SK-N-SH treated with all-trans-retinoic acid at 6 μM for 48 hours (cell line): ENCODE data around the gene PSMB7.
A peak's percentile ranks its signal among the peaks of the same experiment; 100 is the strongest.

ENCODE experiments used
- ATAC-seq: fragments of 200-7000 bp; cut with Tn5 transposase; 3 replicates; pipeline ENCODE4 v1.9.1; 2020; ENCODE audit warnings: mild to moderate bottlenecking, moderate library complexity
- ARNTL ChIP-seq: fragments of 450-650 bp; formaldehyde crosslinking; IDR thresholded peaks from 2 replicates; pipeline ENCODE4 v1.5.0; 2020; ENCODE audit warnings: low read depth, mild to moderate bottlenecking, moderate library complexity, borderline replicate concordance
- BACH2 ChIP-seq: fragments of 250-450 bp; sonication (Bioruptor Pico); IDR thresholded peaks from 2 replicates; pipeline ENCODE4 v1.9.0; 2021; ENCODE audit warnings: mild to moderate bottlenecking, borderline replicate concordance
- CSDC2 ChIP-seq: fragments of 250-450 bp; sonication (Bioruptor Pico); IDR thresholded peaks from 2 replicates; pipeline ENCODE4 v1.5.0; 2020; ENCODE audit warnings: mild to moderate bottlenecking, moderate library complexity
- CSRNP3 ChIP-seq: fragments of 250-450 bp; sonication (Bioruptor Pico); IDR thresholded peaks from 2 replicates; pipeline ENCODE4 v1.5.1; 2021; ENCODE audit warnings: mild to moderate bottlenecking, moderate library complexity
- ESRRG ChIP-seq: fragments of 250-450 bp; sonication (Bioruptor Pico); IDR thresholded peaks from 2 replicates; pipeline ENCODE4 v1.6.1; 2021; ENCODE audit warnings: mild to moderate bottlenecking
- GLIS3 ChIP-seq: fragments of 250-450 bp; sonication (Bioruptor Pico); IDR thresholded peaks from 2 replicates; pipeline ENCODE4 v1.5.0; 2020; ENCODE audit warnings: mild to moderate bottlenecking, moderate library complexity
- ISL1 ChIP-seq: fragments of 250-450 bp; sonication (Bioruptor Pico); IDR thresholded peaks from 2 replicates; pipeline ENCODE4 v2.1.2; 2022; ENCODE audit warnings: mild to moderate bottlenecking, moderate library complexity
- OSR1 ChIP-seq: fragments of 250-450 bp; sonication (Bioruptor Pico); IDR thresholded peaks from 2 replicates; pipeline ENCODE4 v1.8.0; 2022; ENCODE audit warnings: moderate library complexity, mild to moderate bottlenecking, inconsistent platforms
- PATZ1 ChIP-seq: fragments of 250-450 bp; sonication (Bioruptor Pico); IDR thresholded peaks from 2 replicates; pipeline ENCODE4 v1.8.0; 2020; ENCODE audit warnings: mild to moderate bottlenecking, moderate library complexity, borderline replicate concordance
- POU6F1 ChIP-seq: fragments of 250-450 bp; sonication (Bioruptor Pico); IDR thresholded peaks from 2 replicates; pipeline ENCODE4 v1.8.0; 2021; ENCODE audit warnings: low read depth, mild to moderate bottlenecking, moderate library complexity, borderline replicate concordance
- PPARA ChIP-seq: fragments of 250-450 bp; sonication (Bioruptor Pico); IDR thresholded peaks from 2 replicates; pipeline ENCODE4 v1.5.0; 2020; ENCODE audit warnings: mild to moderate bottlenecking, borderline replicate concordance
- RARB ChIP-seq: fragments of 250-450 bp; sonication (Bioruptor Pico); IDR thresholded peaks from 2 replicates; pipeline ENCODE4 v1.8.0; 2021; ENCODE audit warnings: mild to moderate bottlenecking, moderate library complexity
- SNAI2 ChIP-seq: fragments of 250-450 bp; sonication (Bioruptor Pico); IDR thresholded peaks from 2 replicates; pipeline ENCODE4 v1.5.0; 2020; ENCODE audit warnings: mild to moderate bottlenecking, moderate library complexity
- TCF4 ChIP-seq: fragments of 250-450 bp; sonication (Bioruptor Pico); IDR thresholded peaks from 2 replicates; pipeline ENCODE4 v1.8.0; 2021; ENCODE audit warnings: mild to moderate bottlenecking, moderate library complexity, borderline replicate concordance
- TOX ChIP-seq: fragments of 250-450 bp; sonication (Bioruptor Pico); IDR thresholded peaks from 2 replicates; pipeline ENCODE4 v1.8.0; 2021; ENCODE audit warnings: mild to moderate bottlenecking, moderate library complexity, borderline replicate concordance
- TSHZ2 ChIP-seq: fragments of 250-450 bp; sonication (Bioruptor Pico); IDR thresholded peaks from 2 replicates; pipeline ENCODE4 v1.5.0; 2020; ENCODE audit warnings: mild to moderate bottlenecking, moderate library complexity
- ZC3H10 ChIP-seq: fragments of 250-450 bp; sonication (Bioruptor Pico); IDR thresholded peaks from 2 replicates; pipeline ENCODE4 v1.5.1; 2021; ENCODE audit warnings: mild to moderate bottlenecking, moderate library complexity
- ZFP3 ChIP-seq: fragments of 250-450 bp; sonication (Bioruptor Pico); IDR thresholded peaks from 2 replicates; pipeline ENCODE4 v1.5.0; 2020; ENCODE audit warnings: mild to moderate bottlenecking, moderate library complexity
- ZFP30 ChIP-seq: fragments of 450-650 bp; formaldehyde crosslinking; IDR thresholded peaks from 2 replicates; pipeline ENCODE4 v1.5.0; 2022; ENCODE audit warnings: mild to moderate bottlenecking, moderate library complexity
- ZNF70 ChIP-seq: fragments of 450-650 bp; formaldehyde crosslinking; IDR thresholded peaks from 2 replicates; pipeline ENCODE4 v1.5.0; 2020; ENCODE audit warnings: mild to moderate bottlenecking, moderate library complexity
- ZNF8 ChIP-seq: fragments of 450-650 bp; formaldehyde crosslinking; IDR thresholded peaks from 2 replicates; pipeline ENCODE4 v1.5.0; 2020; ENCODE audit warnings: mild to moderate bottlenecking, moderate library complexity

PSMB7 gene

DNA sequence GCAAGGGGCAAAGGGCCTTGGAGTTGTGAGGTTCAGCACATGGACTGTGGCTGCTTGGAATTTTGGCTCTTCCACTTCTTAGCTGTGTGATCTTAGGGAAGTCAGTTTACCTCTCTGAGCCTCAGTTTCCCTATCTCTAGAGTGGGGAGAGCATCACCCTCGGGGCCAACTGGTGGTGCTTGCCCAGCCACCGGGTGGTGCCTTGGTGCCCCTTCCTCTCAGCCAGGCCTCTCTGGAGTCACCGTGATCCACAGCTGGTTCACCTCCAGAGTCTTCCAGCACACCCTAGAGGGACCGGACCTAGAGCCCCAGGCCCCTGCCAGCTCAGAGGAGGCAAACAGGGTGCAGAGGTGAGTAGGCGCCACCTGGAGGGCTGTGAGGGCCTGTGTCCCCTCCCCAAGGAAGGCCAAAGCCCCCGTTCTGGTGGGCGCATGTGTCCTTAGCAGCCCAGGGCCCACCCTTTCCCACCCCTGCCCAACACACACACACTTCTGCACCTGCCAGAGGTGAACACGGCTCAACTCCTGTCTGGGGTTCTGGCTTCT, 42.7 kb upstream of the PSMB7 start:
- ATAC-seq = no peak
- no peak for TF ChIP-seq PPARA (CRISPR knock-in tag)
- no peak for TF ChIP-seq BACH2
- TF ChIP-seq GLIS3 = no peak
- no peak for TF ChIP-seq ZNF70 (CRISPR knock-in tag)
- no peak for TF ChIP-seq ZFP30 (CRISPR knock-in tag)
- TF ChIP-seq ESRRG (CRISPR knock-in tag) = no peak
- no peak for TF ChIP-seq ISL1
- no peak for TF ChIP-seq TSHZ2 (CRISPR knock-in tag)
- no peak for TF ChIP-seq ZC3H10
- TF ChIP-seq SNAI2 (CRISPR knock-in tag) = no peak
- TF ChIP-seq ARNTL = no peak
- TF ChIP-seq TOX (CRISPR knock-in tag) = no peak
- no peak for TF ChIP-seq TCF4 (CRISPR knock-in tag)
- TF ChIP-seq PATZ1 (CRISPR knock-in tag) = no peak
- no peak for TF ChIP-seq ZFP3 (CRISPR knock-in tag)
- no peak for TF ChIP-seq CSDC2 (CRISPR knock-in tag)
- no peak for TF ChIP-seq ZNF8
- TF ChIP-seq CSRNP3 (CRISPR knock-in tag) = no peak
- TF ChIP-seq OSR1 (CRISPR knock-in tag) = no peak

- no peak for TF ChIP-seq CSDC2 (CRISPR knock-in tag)
- no peak for TF ChIP-seq RARB (CRISPR knock-in tag)
- TF ChIP-seq GLIS3 = no peak
- TF ChIP-seq POU6F1 (CRISPR knock-in tag) = no peak
- TF ChIP-seq ZNF8 = no peak
- no peak for ATAC-seq
These were observed 42.0 kb upstream of the PSMB7 start for GRCh38 chr9:124457079-124457886.

DNA sequence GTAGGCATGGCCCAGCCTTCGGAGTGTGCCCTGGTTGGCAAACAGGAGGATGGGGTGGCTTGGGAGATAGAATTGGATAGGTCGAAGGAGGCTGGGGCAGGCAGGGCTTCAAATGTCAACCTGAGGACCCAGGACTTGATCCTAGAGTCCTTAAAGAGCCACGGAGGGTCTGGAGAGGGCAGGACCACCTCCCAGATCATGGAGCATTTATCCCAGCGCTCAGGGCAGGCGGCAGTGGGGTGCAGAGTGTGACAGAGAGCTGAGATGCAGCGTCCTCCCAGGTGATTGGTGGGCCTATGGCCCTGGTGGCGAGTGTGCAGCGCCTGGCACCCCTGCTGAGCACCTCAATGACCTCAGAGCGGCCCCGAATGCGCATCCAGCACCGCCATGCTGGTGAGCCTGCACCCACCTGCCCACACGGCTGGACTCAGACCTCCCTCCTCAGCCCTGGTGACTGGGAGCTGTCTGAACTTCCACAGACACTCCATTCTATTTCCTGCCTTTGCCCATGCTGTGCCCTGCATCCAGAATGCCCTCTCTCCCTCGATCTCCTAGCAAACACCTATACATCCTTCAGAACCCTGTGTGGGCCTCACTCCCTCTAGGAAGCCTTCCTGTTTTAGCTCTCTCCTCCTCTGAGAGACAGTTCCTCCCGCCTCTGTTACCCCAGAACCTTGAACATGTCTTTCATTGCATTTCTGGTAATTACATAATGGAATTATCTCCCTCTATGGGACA, 41.3 kb upstream of the PSMB7 start:
- ATAC-seq = peak; percentile 28; the same call in 1 of the 3 replicates
- TF ChIP-seq RARB (CRISPR knock-in tag) (no peak), ZFP30 (CRISPR knock-in tag) (no peak), TCF4 (CRISPR knock-in tag) (no peak), ZFP3 (CRISPR knock-in tag) (peak; percentile 97), ESRRG (CRISPR knock-in tag) (no peak)
